ENCODE results near the gene MORN1. TPM values are rescaled to one million over a fixed set of nuclear protein-coding genes. Genes with fewer than 3 reads are reported as not detected.

Gene MORN1
- total RNA-seq, 1 experiment from 2014 or later, result 47.8 TPM

DNA sequence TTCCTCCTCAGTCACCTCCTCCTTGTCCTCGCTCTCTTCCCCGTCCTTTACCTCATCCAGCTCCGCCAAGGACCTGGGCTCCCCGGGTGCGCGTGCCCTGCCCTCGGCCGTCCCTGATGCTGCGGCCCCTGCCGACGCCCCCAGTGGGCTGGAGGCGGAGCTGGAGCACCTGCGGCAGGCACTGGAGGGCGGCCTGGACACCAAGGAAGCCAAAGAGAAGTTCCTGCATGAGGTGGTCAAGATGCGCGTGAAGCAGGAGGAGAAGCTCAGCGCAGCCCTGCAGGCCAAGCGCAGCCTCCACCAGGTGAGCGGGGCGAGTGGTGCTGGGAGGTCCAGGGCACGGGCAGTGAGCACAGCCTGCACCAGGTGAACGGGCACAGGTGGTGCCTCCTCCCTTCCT lies 87.1 kb downstream of the MORN1 start:
- H3F3A ChIP-seq (ENCODE audit: insufficient read depth, low read depth), result peaks cover 19% of the 10 kb centered on the region
- TF ChIP-seq, protein P1, sequence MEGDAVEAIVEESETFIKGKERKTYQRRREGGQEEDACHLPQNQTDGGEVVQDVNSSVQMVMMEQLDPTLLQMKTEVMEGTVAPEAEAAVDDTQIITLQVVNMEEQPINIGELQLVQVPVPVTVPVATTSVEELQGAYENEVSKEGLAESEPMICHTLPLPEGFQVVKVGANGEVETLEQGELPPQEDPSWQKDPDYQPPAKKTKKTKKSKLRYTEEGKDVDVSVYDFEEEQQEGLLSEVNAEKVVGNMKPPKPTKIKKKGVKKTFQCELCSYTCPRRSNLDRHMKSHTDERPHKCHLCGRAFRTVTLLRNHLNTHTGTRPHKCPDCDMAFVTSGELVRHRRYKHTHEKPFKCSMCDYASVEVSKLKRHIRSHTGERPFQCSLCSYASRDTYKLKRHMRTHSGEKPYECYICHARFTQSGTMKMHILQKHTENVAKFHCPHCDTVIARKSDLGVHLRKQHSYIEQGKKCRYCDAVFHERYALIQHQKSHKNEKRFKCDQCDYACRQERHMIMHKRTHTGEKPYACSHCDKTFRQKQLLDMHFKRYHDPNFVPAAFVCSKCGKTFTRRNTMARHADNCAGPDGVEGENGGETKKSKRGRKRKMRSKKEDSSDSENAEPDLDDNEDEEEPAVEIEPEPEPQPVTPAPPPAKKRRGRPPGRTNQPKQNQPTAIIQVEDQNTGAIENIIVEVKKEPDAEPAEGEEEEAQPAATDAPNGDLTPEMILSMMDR (conservative IDR thresholded peaks at IDR 0.05), result no peak
- H3K4me2 ChIP-seq, result no peak overlapping the region
- BruUV-seq (replicated peaks), result no TSS peak
- CTCF ChIA-PET, result interaction anchor here (0.6 kb wide), 1 partner anchor 78 kb away, joined by 5 read pairs; no protein-coding TSS in a partner anchor
- peaks cover 7% of the 10 kb centered on the region; the same call in 1 of the 2 replicates for H3K36me3 ChIP-seq (ENCODE audit: low read depth)
- no peaks in the 10 kb centered on the region for H3K4me1 ChIP-seq (replicated peaks; ENCODE audit: insufficient read depth)
- no peak overlapping the region for H3K4me3 ChIP-seq
- no peaks in the 10 kb centered on the region for H3K9me2 ChIP-seq (ENCODE audit: insufficient read depth)
- H3K27ac ChIP-seq, result no peak overlapping the region
- intact Hi-C loops (cut with micrococcal nuclease; ENCODE audit: unreplicated experiment), result no loop called here
- POLR2A ChIA-PET (ENCODE audit: unreplicated experiment), result no interaction called here
- no peak overlapping the region for H2AFZ ChIP-seq
- peaks cover 14% of the 10 kb centered on the region for H3K79me2 ChIP-seq (ENCODE audit: low read depth)
- H4K20me1 ChIP-seq (ENCODE audit: insufficient read depth), result peaks cover 25% of the 10 kb centered on the region
- H3K9me3 ChIP-seq (ENCODE audit: insufficient read depth, low read depth), result no peaks in the 10 kb centered on the region
- H3K27me3 ChIP-seq (ENCODE audit: insufficient read depth, low read depth), result no peaks in the 10 kb centered on the region
- DNase-seq, result no peak

DNA sequence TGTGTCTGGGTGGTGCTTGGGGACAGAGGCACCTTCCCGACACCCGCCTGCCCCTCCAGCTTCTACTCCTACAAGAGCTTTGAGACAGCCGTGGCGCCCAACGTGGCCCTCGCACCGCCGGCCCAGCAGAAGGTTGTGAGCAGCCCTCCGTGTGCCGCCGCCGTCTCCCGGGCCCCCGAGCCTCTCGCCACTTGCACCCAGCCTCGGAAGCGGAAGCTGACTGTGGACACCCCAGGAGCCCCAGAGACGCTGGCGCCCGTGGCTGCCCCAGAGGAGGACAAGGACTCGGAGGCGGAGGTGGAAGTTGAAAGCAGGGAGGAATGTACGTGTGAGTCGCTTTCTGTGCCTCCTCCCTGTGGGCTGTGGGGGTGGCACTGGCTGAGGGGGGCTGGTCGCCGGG lies 87.6 kb downstream of the MORN1 start:
- no peaks in the 10 kb centered on the region for H3K9me2 ChIP-seq (ENCODE audit: insufficient read depth)
- TF ChIP-seq EZH2 (IDR thresholded peaks at IDR 0.05; ENCODE audit: low read depth), result no peak
- TF ChIP-seq, protein P1 (conservative IDR thresholded peaks at IDR 0.05), result no peak
- no peak overlapping the region for H2AFZ ChIP-seq
- H3K4me1 ChIP-seq (replicated peaks; ENCODE audit: insufficient read depth), result no peaks in the 10 kb centered on the region
- H3K4me2 ChIP-seq, result no peak overlapping the region
- POLR2A ChIA-PET (ENCODE audit: unreplicated experiment), result no interaction called here
- H3K79me2 ChIP-seq (ENCODE audit: low read depth), result peaks cover 17% of the 10 kb centered on the region
- no peaks in the 10 kb centered on the region for H3K27me3 ChIP-seq (ENCODE audit: insufficient read depth, low read depth)
- CTCF ChIA-PET, result interaction anchor here (0.6 kb wide), 1 partner anchor 78 kb away, joined by 5 read pairs; no protein-coding TSS in a partner anchor
- H3K27ac ChIP-seq, result no peak overlapping the region
- H4K20me1 ChIP-seq (ENCODE audit: insufficient read depth), result peaks cover 27% of the 10 kb centered on the region
- H3K9me3 ChIP-seq (ENCODE audit: insufficient read depth, low read depth), result no peaks in the 10 kb centered on the region
- no TSS peak for BruUV-seq (replicated peaks)
- intact Hi-C loops (cut with micrococcal nuclease; ENCODE audit: unreplicated experiment), result no loop called here
- H3F3A ChIP-seq (ENCODE audit: insufficient read depth, low read depth), result peaks cover 14% of the 10 kb centered on the region
- no peak overlapping the region for H3K4me3 ChIP-seq
- H3K36me3 ChIP-seq (ENCODE audit: low read depth), result peaks cover 7% of the 10 kb centered on the region; the same call in 1 of the 2 replicates
- DNase-seq, result no peak

DNA sequence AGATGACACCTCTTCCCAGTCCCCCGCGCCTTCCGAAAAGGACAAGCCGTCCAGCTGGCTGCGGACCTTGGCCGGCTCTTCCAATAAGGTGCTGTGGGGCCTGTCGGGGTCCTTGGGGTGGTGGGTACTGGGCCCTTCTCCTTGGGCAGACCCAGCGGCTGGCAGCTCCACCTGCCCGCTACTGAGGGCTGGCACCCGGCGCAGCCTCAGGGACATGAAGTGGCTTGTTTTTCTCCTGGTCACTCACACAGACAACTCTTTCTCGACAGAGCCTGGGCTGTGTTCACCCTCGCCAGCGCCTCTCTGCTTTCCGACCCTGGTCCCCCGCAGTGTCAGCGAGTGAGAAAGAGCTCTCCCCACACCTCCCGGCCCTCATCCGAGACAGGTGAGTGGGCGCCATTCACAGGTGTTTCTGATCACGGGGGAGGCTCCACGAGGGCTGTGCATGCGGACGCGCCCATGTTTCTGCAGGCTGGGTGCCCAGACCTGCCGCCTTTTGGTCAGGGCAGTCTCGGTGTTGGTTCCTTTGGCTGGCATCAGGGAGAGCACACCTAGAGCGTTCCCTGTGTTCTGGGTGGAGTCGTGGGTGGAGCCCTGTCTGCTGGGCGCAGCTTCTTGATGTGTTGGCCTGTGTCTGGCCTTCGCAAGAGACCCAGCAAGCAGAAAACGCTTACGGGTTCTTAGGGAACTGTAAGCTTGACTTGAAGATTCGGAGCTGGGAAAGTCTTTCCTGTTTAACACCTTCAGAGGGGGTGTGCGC lies 88.2 kb downstream of the MORN1 start:
- BruUV-seq (replicated peaks), result no TSS peak
- POLR2A ChIA-PET (ENCODE audit: unreplicated experiment), result no interaction called here

More for the DNA sequence above, 88.2 kb downstream of the MORN1 start:
- Histone ChIP-seq H3K4me1 (replicated peaks; ENCODE audit: insufficient read depth) (no peaks in the 10 kb centered on the region), H3K36me3 (ENCODE audit: low read depth) (peaks cover 7% of the 10 kb centered on the region; the same call in 1 of the 2 replicates), H3K9me3 (ENCODE audit: insufficient read depth, low read depth) (no peaks in the 10 kb centered on the region), H3K4me3 (no peak overlapping the region), H2AFZ (no peak overlapping the region), H3K27ac (no peak overlapping the region), H3K9me2 (ENCODE audit: insufficient read depth) (no peaks in the 10 kb centered on the region), H3K27me3 (ENCODE audit: insufficient read depth, low read depth) (no peaks in the 10 kb centered on the region), H3K4me2 (no peak overlapping the region), H4K20me1 (ENCODE audit: insufficient read depth) (peaks cover 33% of the 10 kb centered on the region), H3K79me2 (ENCODE audit: low read depth) (peaks cover 23% of the 10 kb centered on the region), H3F3A (ENCODE audit: insufficient read depth, low read depth) (peaks cover 10% of the 10 kb centered on the region)
- CTCF ChIA-PET, result no interaction called here
- intact Hi-C loops (cut with micrococcal nuclease; ENCODE audit: unreplicated experiment), result no loop called here
- DNase-seq, result no peak
- TF ChIP-seq, protein P1 (conservative IDR thresholded peaks at IDR 0.05), result no peak
- no peak for TF ChIP-seq EZH2 (IDR thresholded peaks at IDR 0.05; ENCODE audit: low read depth)
